ENCODE results near the gene SFT2D2. TPM values are rescaled to one million over a fixed set of nuclear protein-coding genes. Genes with fewer than 3 reads are reported as not detected.
A peak's percentile ranks its signal among the peaks of the same experiment; 100 is the strongest.
"Not testable (repeated sequence)": the region's sequence is repeated elsewhere in the genome, so short reads cannot be mapped to it uniquely, and the experiment has no call there.

Gene SFT2D2
- total RNA-seq: 22.5 and 25.3 TPM in 2 replicates

DNA sequence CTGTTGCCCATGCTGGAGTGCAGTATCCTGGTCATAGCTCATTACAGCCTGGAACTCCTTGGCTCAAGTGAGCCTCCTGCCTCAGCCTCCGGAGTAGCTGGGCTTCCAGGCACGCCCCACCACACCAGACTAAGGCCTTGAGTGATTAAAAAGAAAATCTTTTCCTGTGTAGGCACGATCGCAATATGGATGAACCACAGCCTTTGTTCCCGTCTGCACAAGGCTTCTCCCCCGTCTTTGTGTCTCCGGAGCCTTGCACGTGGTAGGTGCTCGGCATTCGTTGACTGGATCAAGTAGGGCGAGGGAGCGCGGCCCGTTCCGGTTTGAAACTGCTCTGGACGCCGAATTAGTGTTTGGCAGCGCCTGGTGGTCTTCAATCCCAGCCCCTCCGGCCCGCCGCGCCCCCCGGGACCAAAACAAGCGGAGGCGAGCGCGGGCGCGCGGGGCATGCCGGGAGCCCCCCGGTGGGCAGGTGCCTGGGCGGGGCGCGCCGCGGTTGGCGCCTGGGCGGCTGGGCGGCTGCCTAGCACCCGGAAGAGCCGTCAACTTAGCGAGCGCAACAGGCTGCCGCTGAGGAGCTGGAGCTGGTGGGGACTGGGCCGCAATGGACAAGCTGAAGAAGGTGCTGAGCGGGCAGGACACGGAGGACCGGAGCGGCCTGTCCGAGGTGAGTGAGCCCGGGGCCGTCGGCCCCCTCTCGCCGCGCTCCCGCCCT is at the start of gene SFT2D2:
Gene SFT2D2 (plus strand): TSS at position 529 of the 715 bp plus-strand sequence. CDS start 76 bp downstream, at position 605.
- H3K4me3 ChIP-seq (ENCODE audit: low read depth, low read length): peak within 1 kb of the TSS; percentile 85
- no peak for DNase-seq (ENCODE audit: low read depth)
- TF ChIP-seq, protein P1, sequence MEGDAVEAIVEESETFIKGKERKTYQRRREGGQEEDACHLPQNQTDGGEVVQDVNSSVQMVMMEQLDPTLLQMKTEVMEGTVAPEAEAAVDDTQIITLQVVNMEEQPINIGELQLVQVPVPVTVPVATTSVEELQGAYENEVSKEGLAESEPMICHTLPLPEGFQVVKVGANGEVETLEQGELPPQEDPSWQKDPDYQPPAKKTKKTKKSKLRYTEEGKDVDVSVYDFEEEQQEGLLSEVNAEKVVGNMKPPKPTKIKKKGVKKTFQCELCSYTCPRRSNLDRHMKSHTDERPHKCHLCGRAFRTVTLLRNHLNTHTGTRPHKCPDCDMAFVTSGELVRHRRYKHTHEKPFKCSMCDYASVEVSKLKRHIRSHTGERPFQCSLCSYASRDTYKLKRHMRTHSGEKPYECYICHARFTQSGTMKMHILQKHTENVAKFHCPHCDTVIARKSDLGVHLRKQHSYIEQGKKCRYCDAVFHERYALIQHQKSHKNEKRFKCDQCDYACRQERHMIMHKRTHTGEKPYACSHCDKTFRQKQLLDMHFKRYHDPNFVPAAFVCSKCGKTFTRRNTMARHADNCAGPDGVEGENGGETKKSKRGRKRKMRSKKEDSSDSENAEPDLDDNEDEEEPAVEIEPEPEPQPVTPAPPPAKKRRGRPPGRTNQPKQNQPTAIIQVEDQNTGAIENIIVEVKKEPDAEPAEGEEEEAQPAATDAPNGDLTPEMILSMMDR (conservative IDR thresholded peaks at IDR 0.05; ENCODE audit: low read depth, low read length): no peak

DNA sequence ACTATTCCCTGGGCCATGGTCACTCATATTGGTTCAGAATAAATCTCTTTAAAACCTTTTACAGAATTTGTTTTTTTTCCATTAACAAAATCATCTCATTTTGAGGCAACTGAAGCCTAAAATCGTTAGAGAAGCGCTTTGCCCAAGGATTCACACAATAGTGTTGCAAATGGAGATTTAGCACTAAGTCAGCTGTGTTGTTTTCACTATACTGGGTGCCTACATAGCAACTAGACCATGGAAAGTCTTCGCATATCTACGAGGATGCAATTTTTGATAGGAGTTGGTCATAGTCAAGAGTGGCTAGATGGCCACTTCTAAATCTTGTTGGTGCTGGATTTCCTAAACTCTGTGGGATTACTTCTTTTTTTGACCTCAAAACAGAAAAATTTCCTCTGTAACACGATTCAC is 47.6 kb upstream of the SFT2D2 start:
- peak overlapping the region; percentile 85 for H3K4me3 ChIP-seq (ENCODE audit: low read depth, low read length)
- DNase-seq (ENCODE audit: low read depth): no peak
- TF ChIP-seq, protein P1 (conservative IDR thresholded peaks at IDR 0.05; ENCODE audit: low read depth, low read length): no peak

DNA sequence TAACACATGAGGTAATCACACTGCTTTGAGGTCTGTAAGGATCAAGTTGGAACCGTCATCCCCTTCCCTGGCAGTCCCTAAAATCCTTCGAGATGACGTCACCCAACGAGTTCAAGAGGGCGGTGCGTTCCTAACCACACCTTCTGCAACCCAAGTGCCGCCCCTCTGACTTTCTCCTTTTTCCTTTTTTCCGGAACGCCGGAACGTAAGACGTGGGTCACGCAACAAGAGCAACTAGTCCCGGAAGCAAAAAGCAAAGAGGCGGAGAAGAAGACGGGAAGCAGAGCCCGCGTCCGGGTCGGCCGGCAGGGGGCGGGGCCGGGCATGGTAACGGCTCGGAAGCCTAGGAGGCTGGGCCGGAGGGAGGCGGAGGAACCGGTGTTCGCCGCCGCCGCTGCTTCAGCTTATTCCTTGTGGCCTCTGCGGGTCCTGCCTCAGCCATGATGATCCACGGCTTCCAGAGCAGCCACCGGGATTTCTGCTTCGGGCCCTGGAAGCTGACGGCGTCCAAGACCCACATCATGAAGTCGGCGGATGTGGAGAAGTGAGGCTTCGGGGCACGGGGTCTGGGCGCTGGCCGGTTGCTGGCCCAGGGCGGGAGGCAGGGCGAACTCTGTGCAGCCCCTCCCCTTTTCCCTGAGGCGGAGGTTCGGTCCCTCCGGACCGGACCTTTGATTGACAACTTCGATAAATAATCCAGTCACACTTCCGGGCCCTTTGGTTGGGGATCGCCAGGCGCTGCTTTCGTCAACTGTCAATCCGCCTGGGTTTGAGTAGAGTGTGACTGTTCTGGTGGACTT is 47.0 kb upstream of the SFT2D2 start, which contains the start of gene TIPRL:
Gene TIPRL (plus strand): TSS at position 325 of the 800 bp plus-strand sequence. CDS start 116 bp downstream, at position 441.
- DNase-seq (ENCODE audit: low read depth): peak; percentile 92
- peak within 1 kb of the TSS; percentile 85 for H3K4me3 ChIP-seq (ENCODE audit: low read depth, low read length)
- TF ChIP-seq, protein P1 (conservative IDR thresholded peaks at IDR 0.05; ENCODE audit: low read depth, low read length): peak; percentile 52

DNA sequence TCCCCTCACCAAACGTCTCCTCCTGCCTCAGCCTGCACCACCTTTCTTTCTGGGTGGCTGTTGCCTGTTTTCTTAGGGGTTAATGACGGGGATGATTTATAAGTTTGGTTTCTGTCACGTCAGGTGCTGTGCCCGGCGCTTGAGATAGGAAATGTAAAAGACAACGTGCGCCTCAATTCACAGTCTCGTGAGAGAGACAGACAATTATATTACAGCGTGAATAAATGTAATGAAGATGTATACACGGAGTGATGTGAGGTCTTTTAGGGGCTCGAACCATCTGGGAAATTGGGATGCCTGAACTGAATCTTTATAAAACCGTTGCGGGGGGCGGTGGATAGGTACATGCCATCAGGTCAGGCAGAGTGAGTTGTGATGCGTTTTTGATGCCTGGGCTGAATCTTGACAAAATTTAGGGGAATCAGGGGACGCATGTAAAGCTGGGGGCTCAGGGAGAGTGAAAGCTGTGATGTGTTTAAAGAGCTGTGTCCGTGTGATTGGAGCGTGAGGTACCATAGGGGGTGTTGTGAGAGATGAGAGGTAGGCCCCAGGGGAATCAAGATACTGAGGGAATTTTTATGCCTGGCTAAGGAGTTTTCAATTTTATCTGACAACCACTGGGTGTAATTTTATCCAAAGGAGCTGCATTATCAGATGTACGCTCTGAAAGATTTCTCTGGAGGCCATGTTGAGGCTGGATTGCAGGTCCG is 46.2 kb upstream of the SFT2D2 start:
- TF ChIP-seq, protein P1 (conservative IDR thresholded peaks at IDR 0.05; ENCODE audit: low read depth, low read length): no peak
- peak overlapping the region; percentile 85 for H3K4me3 ChIP-seq (ENCODE audit: low read depth, low read length)
- DNase-seq (ENCODE audit: low read depth): no peak

DNA sequence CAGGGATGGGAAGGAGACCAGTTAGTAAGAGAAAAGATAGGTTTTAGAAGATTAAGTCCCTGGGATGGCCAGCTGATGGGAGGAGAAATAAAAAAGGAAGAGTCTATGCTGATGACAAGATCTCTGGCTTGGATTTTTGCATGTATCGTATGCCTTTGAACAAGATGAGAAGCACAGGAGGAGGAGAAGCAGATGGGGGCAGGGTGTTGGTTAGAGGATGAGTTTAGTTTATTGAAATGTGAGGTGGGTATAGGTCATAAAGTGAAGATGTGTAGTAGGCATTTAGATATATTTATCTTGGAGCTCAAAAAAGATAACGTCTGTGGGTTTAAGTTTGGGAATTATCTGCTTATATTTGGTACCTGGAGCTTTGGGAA is 45.7 kb upstream of the SFT2D2 start:
- TF ChIP-seq, protein P1 (conservative IDR thresholded peaks at IDR 0.05; ENCODE audit: low read depth, low read length): no peak
- H3K4me3 ChIP-seq (ENCODE audit: low read depth, low read length): peak overlapping the region; percentile 85
- no peak for DNase-seq (ENCODE audit: low read depth)

DNA sequence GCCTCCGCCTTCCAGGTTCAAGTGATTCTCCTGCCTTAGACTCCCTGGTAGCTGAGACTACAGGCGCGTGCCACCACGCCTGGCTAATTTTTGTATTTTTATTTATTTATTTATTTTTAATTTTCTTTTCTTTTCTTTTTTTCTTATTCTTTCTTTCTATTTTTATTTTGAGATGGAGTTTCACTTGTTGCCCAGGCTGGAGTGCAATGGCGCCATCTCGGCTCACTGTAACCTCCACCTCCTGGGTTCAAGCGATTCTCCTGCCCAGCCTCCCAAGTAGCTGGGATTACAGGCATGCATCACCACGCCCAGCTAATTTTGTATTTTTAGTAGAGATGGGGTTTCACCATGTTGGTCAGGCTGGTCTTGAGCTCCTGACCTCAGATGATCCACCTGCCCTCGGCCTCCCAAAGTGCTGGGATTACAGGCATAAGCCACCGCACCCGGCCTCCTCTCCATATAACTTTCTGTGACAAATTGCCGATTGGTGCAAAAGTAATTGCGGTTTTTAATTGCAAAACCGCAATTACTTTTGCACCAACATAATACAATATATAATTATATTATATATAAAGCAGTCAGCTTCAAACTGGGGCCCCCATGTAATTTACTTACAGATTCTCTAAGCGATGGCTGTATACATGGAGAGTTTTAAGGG is 44.6 kb upstream of the SFT2D2 start:
- not testable (repeated sequence) for DNase-seq (ENCODE audit: low read depth)

More for the DNA sequence above, 44.6 kb upstream of the SFT2D2 start:
- H3K4me3 ChIP-seq (ENCODE audit: low read depth, low read length): not testable (repeated sequence)

All from epithelial cell of proximal tubule (primary cell).